GM12865 (cell line): ENCODE results near the gene MVB12B.

Experiments used
- DNase-seq: peaks from one replicate; pipeline ENCODE4 v3.0.0; 2010; ENCODE audit warnings: low read depth
- H3K4me3 ChIP-seq: 2 replicates; pipeline ENCODE4 v1.5.1; 2011; ENCODE audit warnings: mild to moderate bottlenecking, low read depth, low read length, control low read depth
- CTCF ChIP-seq: IDR thresholded peaks from 2 replicates; pipeline ENCODE4 v1.5.1; 2011; ENCODE audit warnings: low read length, control low read depth, low read depth, inconsistent platforms; ENCODE audit not compliant: insufficient read depth; ENCODE audit errors: missing control alignments

The MVB12B gene

GRCh38 chr9:126459965-126460843, 133.6 kb downstream of the MVB12B start:
- H3K4me3 ChIP-seq = no peak overlapping the region
- DNase-seq = no peak
- no peak for TF ChIP-seq CTCF

- no peak for TF ChIP-seq CTCF
Observed at GRCh38 chr9:126461029-126461428, 134.4 kb downstream of the MVB12B start.

GRCh38 chr9:126461608-126462007, 135.0 kb downstream of the MVB12B start:
- DNase-seq = no peak
- H3K4me3 ChIP-seq = no peak overlapping the region
- no peak for TF ChIP-seq CTCF

More at GRCh38 chr9:126461029-126461428, 134.4 kb downstream of the MVB12B start:
- H3K4me3 ChIP-seq = no peak overlapping the region
- DNase-seq = no peak

GRCh38 chr9:126462617-126463016, 136.0 kb downstream of the MVB12B start:
- no peak for TF ChIP-seq CTCF
- H3K4me3 ChIP-seq = no peak overlapping the region
- no peak for DNase-seq

GRCh38 chr9:126463426-126463825, 136.8 kb downstream of the MVB12B start:
- no peak for TF ChIP-seq CTCF
- DNase-seq = no peak
- no peak overlapping the region for H3K4me3 ChIP-seq

- TF ChIP-seq CTCF = no peak
- DNase-seq = no peak
- no peak overlapping the region for H3K4me3 ChIP-seq
Observed at GRCh38 chr9:126464694-126465441, 138.2 kb downstream of the MVB12B start.
